Inflammatory macrophage (primary cell): ENCODE measurements around the gene DPYD.

Source experiments
- DNase-seq, 2 donors: peaks; one replicate each; pipeline ENCODE4 v3.0.0-alpha.2; 2020 to 2022

DPYD gene

DNA sequence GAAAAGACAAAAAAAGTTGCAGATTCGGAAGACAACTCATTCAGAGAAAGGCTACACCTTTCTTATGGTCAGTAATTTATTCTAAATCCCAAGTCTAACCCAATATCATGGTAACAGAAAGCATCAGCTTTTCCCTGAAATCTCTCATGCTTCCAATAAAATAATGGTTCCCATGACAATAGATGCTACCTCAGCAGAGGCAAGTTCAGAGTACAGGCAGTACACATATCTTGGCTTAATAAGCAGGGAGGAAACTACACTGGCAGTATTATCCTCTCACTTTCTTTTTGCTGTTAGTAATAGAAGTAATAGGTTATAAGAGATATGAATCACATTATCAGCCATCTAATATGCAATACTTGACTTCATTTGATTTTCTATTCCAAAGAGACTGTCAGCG, 137.1 kb downstream of the DPYD start:
- DNase-seq: no peak

GRCh38 chr1:97781762-97782337, 139.0 kb downstream of the DPYD start:
- no peak for DNase-seq

GRCh38 chr1:97780884-97781283, 139.9 kb downstream of the DPYD start:
- no peak for DNase-seq

GRCh38 chr1:97778718-97779117, 142.1 kb downstream of the DPYD start:
- DNase-seq: no peak

DNA sequence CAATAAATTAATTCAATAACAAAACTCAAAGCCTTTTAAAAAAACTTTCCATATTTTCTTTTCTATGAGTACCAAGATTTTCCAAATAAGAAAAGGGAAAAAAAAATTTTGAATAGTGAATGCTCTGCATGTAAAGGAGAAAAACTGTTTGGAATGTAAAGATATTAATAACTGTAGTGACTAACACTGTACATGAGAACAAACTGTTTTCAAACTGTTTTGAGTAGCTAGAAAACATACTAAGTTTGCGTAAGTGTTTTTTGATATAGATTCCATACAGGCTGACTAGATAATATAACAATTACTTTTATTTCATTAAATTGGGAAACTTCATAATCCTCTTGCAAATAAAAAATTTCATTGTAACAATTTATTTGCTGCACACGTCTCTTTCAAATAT, 150.5 kb downstream of the DPYD start:
- DNase-seq: no peak

DNA sequence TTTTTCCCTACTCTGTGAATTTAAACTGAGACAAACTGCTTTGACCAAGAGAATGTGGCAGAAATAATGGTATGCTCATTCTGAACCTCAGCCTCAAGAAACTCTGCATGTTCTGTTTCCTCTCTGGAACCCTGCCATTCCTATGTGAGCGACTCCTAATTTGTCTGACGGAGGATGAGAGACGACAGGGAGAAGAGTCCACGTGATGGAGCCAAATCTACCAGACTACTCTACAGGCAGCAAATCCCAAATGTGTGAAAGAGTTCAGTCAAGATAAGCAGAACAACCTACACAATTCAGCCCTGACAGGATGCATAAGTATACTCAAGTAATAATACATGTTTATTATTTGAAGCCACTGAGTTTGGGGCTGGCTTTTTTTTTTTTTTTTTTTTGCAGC, 153.5 kb downstream of the DPYD start:
- no peak for DNase-seq

GRCh38 chr1:97764991-97765390, 155.8 kb downstream of the DPYD start:
- DNase-seq: no peak

DNA sequence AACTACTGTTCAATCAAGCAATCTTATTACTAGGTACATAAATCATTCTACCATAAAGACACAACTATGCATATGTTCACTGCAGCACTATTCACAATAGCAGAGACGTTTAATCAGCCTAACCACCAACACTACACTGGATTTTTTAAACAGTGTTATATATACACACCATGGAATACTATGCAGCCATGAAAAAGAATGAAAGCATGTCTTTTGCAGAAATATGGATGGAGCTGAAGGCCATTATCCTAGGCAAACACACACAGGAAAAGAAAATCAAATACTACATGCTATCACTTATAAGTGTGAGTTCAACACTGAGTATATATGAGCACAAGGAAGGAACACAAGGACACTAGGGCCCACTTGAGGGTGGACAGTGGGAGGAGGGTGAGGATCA, 159.2 kb downstream of the DPYD start:
- DNase-seq: no peak

- no peak for DNase-seq
Observed at GRCh38 chr1:97759078-97759477, 161.8 kb downstream of the DPYD start.

- no peak for DNase-seq
Observed at GRCh38 chr1:97758541-97759057, 162.2 kb downstream of the DPYD start.

DNA sequence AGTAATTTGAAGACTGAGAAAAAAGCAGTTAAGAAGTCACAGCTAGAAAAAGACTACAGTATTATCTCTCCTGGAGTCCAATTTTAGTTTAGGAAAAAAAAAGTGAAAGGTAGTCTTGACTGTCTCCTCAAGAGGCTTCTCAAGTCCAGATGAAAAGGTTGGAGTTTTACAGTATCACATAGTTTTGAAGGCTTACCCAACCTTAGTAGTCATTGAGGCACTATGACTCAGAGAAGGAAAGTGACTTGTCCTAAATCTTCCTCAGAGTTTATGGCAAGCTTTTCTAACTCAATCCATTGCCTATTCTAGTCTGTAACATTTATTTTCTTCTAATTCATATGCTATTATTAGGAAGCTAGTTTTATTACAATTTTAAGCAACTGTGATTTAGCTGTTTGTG, 174.9 kb downstream of the DPYD start:
- no peak for DNase-seq

- no peak for DNase-seq
Observed at GRCh38 chr1:97744977-97745376, 175.9 kb downstream of the DPYD start.

- DNase-seq: no peak
Observed at GRCh38 chr1:97743129-97743528, 177.7 kb downstream of the DPYD start.

DNA sequence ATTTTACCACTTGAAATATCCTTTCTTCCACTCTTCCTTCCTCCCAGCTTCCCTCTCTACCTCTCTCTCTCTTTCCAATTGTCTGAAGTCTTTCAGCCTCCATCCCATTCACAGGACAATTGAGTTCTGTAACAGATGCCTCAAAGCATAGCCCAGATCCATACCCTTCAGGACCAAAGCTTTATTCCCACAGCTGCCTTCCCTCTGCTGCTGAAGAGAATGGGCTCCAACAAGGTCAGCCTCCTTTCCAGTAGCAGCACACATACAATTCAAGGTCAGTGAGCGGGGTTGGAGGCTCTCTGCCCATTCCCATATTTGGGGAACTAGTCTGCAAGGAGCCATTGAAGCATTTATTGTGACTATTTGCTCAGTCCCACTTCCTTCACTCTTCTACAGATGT, 179.9 kb downstream of the DPYD start:
- no peak for DNase-seq

- DNase-seq: no peak
Observed at GRCh38 chr1:97739596-97740103, 181.2 kb downstream of the DPYD start.

GRCh38 chr1:97738270-97738669, 182.6 kb downstream of the DPYD start:
- no peak for DNase-seq

GRCh38 chr1:97730271-97730670, 190.6 kb downstream of the DPYD start:
- no peak for DNase-seq

DNA sequence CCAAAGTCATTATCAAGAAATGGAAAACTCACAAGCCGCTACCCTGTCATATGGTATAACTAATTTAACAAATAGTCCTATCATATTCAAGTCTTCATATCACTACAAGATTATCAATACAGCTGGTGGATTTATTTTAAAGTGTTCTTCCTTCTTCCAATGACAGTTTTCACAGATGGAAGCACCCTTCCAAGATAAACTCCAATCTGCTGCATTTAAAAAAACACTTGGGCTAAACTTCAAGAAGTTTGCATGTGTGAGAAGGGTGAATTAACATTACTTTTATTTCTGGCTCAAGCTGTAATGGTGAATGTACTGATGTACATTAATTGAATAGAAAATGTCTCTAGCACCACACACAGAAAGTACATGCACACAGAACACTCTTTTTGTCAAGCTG, 192.4 kb downstream of the DPYD start:
- no peak for DNase-seq

DNA sequence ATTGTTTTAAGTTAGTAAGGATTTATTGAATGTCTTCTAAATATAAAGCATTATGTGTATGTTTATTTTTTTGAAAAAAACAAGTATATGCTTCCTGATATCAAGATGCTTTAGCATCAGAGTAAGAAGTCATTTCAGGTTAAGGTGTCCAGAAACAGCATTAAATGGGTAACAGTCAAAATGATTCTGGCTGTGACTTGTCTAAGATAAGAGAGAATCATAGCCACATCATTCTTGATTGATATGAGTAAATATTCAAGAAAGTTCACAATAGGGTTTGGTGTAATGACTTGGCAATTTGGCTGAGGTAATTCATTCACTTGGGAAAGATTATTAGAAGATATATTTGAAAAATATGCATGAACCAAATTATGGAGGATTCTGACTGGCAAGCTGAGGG, 193.8 kb downstream of the DPYD start:
- no peak for DNase-seq

DNA sequence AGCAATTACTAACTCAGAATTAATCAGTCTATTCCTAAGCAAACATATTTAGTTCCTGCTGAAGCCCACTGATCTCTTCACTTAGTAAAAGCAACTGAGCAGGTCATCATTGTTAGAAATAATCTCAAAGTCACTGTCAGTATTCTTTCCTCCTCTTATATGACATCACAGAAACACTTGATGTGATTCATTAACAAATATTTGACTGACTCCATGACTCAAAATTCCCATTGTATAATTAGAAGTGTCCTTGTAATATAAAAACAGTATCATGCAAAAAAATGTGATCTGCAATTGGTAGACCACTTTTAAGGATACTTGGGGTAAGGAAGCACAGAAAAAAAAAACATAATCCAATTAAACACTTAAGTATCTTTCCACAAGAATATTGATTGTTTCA, 194.4 kb downstream of the DPYD start:
- no peak for DNase-seq

DNA sequence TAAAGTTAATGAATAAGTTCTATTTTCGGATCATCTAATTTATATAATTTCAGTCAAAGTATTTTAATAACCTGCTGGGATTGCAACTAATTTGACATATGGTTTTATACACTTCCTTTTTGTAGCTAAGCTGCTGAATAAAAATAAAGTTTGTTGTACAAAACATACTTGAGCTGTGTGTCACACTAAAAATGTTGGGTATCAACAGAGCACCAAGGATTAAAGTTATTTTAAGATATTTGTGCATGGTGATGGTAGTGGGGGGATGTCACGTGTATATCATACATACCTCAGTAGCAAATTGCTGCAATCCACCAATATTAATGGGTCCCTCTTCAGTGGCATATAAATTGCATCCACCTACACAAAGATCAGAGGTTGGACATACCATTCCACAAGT, 199.6 kb downstream of the DPYD start:
- no peak for DNase-seq

- DNase-seq: no peak
Observed at GRCh38 chr1:97712980-97713379, 207.9 kb downstream of the DPYD start.

DNA sequence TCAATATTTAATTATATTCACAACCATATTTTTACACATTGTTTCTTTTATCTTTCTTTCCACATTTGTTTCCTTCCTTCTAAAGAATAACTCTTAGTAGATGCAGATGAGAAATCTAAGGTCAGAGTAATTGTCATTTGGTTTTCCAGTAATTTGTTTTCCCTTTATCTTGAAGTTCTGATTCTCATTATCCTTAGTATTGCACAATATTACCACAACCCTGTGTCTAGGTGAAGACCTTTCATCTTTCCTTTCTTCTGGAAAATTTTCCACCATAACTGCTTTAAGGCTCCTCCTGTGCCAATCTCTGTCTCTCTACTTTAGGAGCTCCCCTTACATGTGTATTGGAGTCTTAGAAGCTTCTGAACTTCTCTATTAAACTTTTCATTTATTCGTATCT, 209.0 kb downstream of the DPYD start:
- no peak for DNase-seq

- no peak for DNase-seq
Observed at GRCh38 chr1:97693601-97694000, 227.2 kb downstream of the DPYD start.

DNA sequence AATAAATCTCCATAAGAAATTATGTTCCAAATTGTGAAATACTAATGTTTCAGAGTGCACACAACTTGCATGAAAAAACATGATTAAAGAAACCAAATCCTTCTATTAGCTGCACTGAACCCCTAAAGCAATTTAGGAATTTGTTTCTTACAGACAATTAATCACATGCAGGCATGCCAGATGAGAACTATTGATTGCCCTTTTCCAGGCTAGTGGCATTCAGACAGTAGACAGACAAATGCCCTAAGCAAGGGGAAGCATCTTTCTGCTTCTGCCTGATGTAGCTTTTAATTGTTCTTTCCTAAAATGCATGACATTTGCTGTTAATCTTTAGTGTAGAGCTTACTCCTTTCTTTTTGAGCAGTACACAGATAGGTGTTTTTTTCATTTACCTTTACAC, 229.5 kb downstream of the DPYD start:
- DNase-seq: no peak
